Astrocyte (in vitro differentiated cells and primary cell): ENCODE measurements around the gene KRT7. TPM values are rescaled to one million over a fixed set of nuclear protein-coding genes. Genes with fewer than 3 reads are reported as not detected.
"Not testable (repeated sequence)": the region's sequence is repeated elsewhere in the genome, so short reads cannot be mapped to it uniquely, and the experiment has no call there.

ENCODE experiments used
- DNase-seq: peaks from one replicate; pipeline ENCODE4 v3.0.0-alpha.2; 2010; ENCODE audit warnings: low read depth
- FAIRE-seq: peaks from 2 replicates; lab custom pipeline; 2011; peaks lifted over from hg19 to GRCh38; lab: Jason Lieb, UNC
- H2AFZ ChIP-seq: 2 replicates; pipeline ENCODE4 v1.6.0; 2012; ENCODE audit warnings: low read depth, low read length, inconsistent platforms
- H3K27ac ChIP-seq: 2 replicates; pipeline ENCODE4 v1.5.1; 2011; ENCODE audit warnings: low read depth, low read length, inconsistent platforms
- H3K27me3 ChIP-seq: 2 replicates; pipeline ENCODE4 v1.6.0; 2011; ENCODE audit warnings: low read length, inconsistent platforms; ENCODE audit not compliant: insufficient read depth
- H3K36me3 ChIP-seq: 2 replicates; pipeline ENCODE4 v1.5.1; 2011; ENCODE audit warnings: low read length, inconsistent platforms; ENCODE audit not compliant: insufficient read depth
- H3K4me1 ChIP-seq: 2 replicates; pipeline ENCODE4 v1.5.1; 2011; ENCODE audit warnings: low read length, inconsistent platforms; ENCODE audit not compliant: insufficient read depth
- H3K4me2 ChIP-seq: 2 replicates; pipeline ENCODE4 v1.6.0; 2012; ENCODE audit warnings: low read length, inconsistent platforms
- H3K4me3 ChIP-seq: 2 replicates; pipeline ENCODE4 v1.5.1; 2011; ENCODE audit warnings: low read depth, mild to moderate bottlenecking, low read length, inconsistent platforms; ENCODE audit not compliant: insufficient read depth
- H3K79me2 ChIP-seq: 2 replicates; pipeline ENCODE4 v1.6.0; 2012; ENCODE audit warnings: mild to moderate bottlenecking, low read length, inconsistent platforms; ENCODE audit not compliant: insufficient read depth
- H3K9ac ChIP-seq: 2 replicates; pipeline ENCODE4 v1.6.0; 2012; ENCODE audit warnings: mild to moderate bottlenecking, low read length, inconsistent platforms
- H3K9me3 ChIP-seq: 2 replicates; pipeline ENCODE4 v1.5.1; 2012; ENCODE audit warnings: low read depth, mild to moderate bottlenecking, low read length, inconsistent platforms; ENCODE audit not compliant: insufficient read depth
- H4K20me1 ChIP-seq: 2 replicates; pipeline ENCODE4 v1.6.0; 2012; ENCODE audit warnings: low read length, inconsistent platforms; ENCODE audit not compliant: insufficient read depth
- H3K27ac Mint-ChIP-seq: one replicate; pipeline ENCODE4 v1.8.0; 2021; ENCODE audit warnings: mild to moderate bottlenecking, mixed read lengths; ENCODE audit not compliant: unreplicated experiment
- H3K27me3 Mint-ChIP-seq: one replicate; pipeline ENCODE4 v1.8.0; 2021; ENCODE audit warnings: low read depth, mixed read lengths; ENCODE audit not compliant: unreplicated experiment
- H3K36me3 Mint-ChIP-seq: one replicate; pipeline ENCODE4 v1.8.0; 2021; ENCODE audit warnings: low read depth, mixed read lengths; ENCODE audit not compliant: unreplicated experiment
- H3K4me1 Mint-ChIP-seq: one replicate; pipeline ENCODE4 v1.8.0; 2021; ENCODE audit warnings: low read depth, mixed read lengths; ENCODE audit not compliant: unreplicated experiment
- H3K4me3 Mint-ChIP-seq: one replicate; pipeline ENCODE4 v1.8.0; 2021; ENCODE audit warnings: mild to moderate bottlenecking, moderate library complexity, mixed read lengths; ENCODE audit not compliant: unreplicated experiment
- H3K9me3 Mint-ChIP-seq: one replicate; pipeline ENCODE4 v1.8.0; 2021; ENCODE audit warnings: mild to moderate bottlenecking, mixed read lengths; ENCODE audit not compliant: unreplicated experiment
- CTCF ChIP-seq: IDR thresholded peaks from 2 replicates; pipeline ENCODE4 v1.5.1; 2011; ENCODE audit warnings: low read depth, mild to moderate bottlenecking, inconsistent platforms, low read length, moderate library complexity; ENCODE audit not compliant: insufficient read depth
- EZH2 ChIP-seq: IDR thresholded peaks from 2 replicates; pipeline ENCODE4 v1.6.1; 2012; ENCODE audit warnings: mild to moderate bottlenecking, low read length, inconsistent platforms; ENCODE audit not compliant: insufficient read depth
- total RNA-seq: library from RNA; stranded (reverse); gene quantifications from 2 replicates; pipeline ENCODE4 v1.2.1, GENCODE V29; 2021

KRT7 gene
- total RNA-seq, 1 donor from 2014 or later, result 149 TPM

- no peak for DNase-seq
- no peaks in the 10 kb centered on the region for H3K79me2 ChIP-seq
- Mint-ChIP-seq H3K4me3 (no peak overlapping the region), H3K36me3 (peaks cover 27% of the 10 kb centered on the region), H3K27me3 (peaks cover 23% of the 10 kb centered on the region), H3K9me3 (peaks cover 4% of the 10 kb centered on the region), H3K27ac (no peak overlapping the region), H3K4me1 (peaks cover 39% of the 10 kb centered on the region)
- FAIRE-seq, result no peak
- TF ChIP-seq EZH2 (no peak), CTCF (no peak)
- H3K4me1 ChIP-seq, result peaks cover 18% of the 10 kb centered on the region
- no peaks in the 10 kb centered on the region for H4K20me1 ChIP-seq
- no peak overlapping the region for H2AFZ ChIP-seq
- no peaks in the 10 kb centered on the region for H3K27me3 ChIP-seq
- no peaks in the 10 kb centered on the region for H3K9me3 ChIP-seq
- H3K4me2 ChIP-seq, result no peak overlapping the region
- H3K36me3 ChIP-seq, result no peaks in the 10 kb centered on the region
- H3K27ac ChIP-seq, result no peak overlapping the region
- no peak overlapping the region for H3K9ac ChIP-seq
- no peak overlapping the region for H3K4me3 ChIP-seq
Measured at GRCh38 chr12:52238916-52239646, 6.0 kb downstream of the KRT7 start.

- Mint-ChIP-seq H3K36me3 (peaks cover 23% of the 10 kb centered on the region), H3K27ac (no peak overlapping the region)
Measured at GRCh38 chr12:52239767-52240166, 6.7 kb downstream of the KRT7 start.

GRCh38 chr12:52240247-52240646 lies 7.2 kb downstream of the KRT7 start:
- H4K20me1 ChIP-seq, H3K4me3 Mint-ChIP-seq, H3K27ac Mint-ChIP-seq, H3K9me3 Mint-ChIP-seq, H3K36me3 ChIP-seq, H3K4me3 ChIP-seq, FAIRE-seq, H2AFZ ChIP-seq, H3K9ac ChIP-seq, H3K27ac ChIP-seq, DNase-seq, H3K27me3 ChIP-seq, H3K9me3 ChIP-seq, H3K4me2 ChIP-seq, H3K79me2 ChIP-seq: not testable (repeated sequence)
- H3K27me3 Mint-ChIP-seq, result peaks cover 22% of the 10 kb centered on the region
- peaks cover 24% of the 10 kb centered on the region for H3K4me1 ChIP-seq
- H3K36me3 Mint-ChIP-seq, result peaks cover 23% of the 10 kb centered on the region
- H3K4me1 Mint-ChIP-seq, result peaks cover 41% of the 10 kb centered on the region

More at GRCh38 chr12:52239767-52240166, 6.7 kb downstream of the KRT7 start:
- Histone ChIP-seq H3K36me3 (no peaks in the 10 kb centered on the region), H3K27me3 (no peaks in the 10 kb centered on the region), H3K79me2 (no peaks in the 10 kb centered on the region), H3K9me3 (no peaks in the 10 kb centered on the region), H3K9ac (no peak overlapping the region), H3K4me1 (peaks cover 24% of the 10 kb centered on the region), H3K27ac (no peak overlapping the region), H3K4me2 (no peak overlapping the region), H2AFZ (no peak overlapping the region), H3K4me3 (no peak overlapping the region), H4K20me1 (no peaks in the 10 kb centered on the region)
- Mint-ChIP-seq H3K9me3 (peaks cover 2% of the 10 kb centered on the region), H3K4me3 (no peak overlapping the region), H3K4me1 (peaks cover 41% of the 10 kb centered on the region), H3K27me3 (peaks cover 18% of the 10 kb centered on the region)
- no peak for DNase-seq
- TF ChIP-seq EZH2 (no peak), CTCF (no peak)
- no peak for FAIRE-seq
